T1000 (cell line): ENCODE measurements around the gene MT1B.

Source experiments
- DNase-seq: peaks from one replicate; lab custom pipeline; 2025; ENCODE audit warnings: mixed read lengths; lab: John Stamatoyannopoulos, UW

MT1B gene

GRCh38 chr16:56684926-56685590, 33.4 kb downstream of the MT1B start:
- no peak for DNase-seq

GRCh38 chr16:56686758-56687157, 35.1 kb downstream of the MT1B start:
- DNase-seq, result no peak

GRCh38 chr16:56688762-56689161, 37.1 kb downstream of the MT1B start:
- no peak for DNase-seq

GRCh38 chr16:56689171-56689570, 37.5 kb downstream of the MT1B start:
- DNase-seq, result no peak

- no peak for DNase-seq
These were observed 38.9 kb downstream of the MT1B start for GRCh38 chr16:56690420-56691122.

DNA sequence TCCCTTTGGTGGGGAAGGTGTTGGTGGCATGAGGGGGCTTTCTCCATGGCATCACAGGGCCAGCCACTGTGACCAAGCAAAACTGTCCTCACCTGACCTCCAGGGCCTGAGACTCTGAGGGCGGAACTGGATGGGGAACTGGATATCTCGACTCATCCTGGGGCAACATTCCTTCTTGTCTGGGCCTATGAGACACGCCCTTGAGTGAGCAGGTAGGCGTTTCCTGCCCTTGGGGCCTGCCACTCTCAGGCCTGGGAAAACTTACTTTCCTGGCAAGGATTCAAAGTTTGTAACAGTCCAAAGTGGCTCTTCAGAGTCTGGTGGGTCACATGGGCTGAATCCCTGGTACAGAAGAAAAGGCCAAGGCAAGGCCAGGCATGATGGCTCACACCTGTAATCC, 40.2 kb downstream of the MT1B start:
- no peak for DNase-seq

DNA sequence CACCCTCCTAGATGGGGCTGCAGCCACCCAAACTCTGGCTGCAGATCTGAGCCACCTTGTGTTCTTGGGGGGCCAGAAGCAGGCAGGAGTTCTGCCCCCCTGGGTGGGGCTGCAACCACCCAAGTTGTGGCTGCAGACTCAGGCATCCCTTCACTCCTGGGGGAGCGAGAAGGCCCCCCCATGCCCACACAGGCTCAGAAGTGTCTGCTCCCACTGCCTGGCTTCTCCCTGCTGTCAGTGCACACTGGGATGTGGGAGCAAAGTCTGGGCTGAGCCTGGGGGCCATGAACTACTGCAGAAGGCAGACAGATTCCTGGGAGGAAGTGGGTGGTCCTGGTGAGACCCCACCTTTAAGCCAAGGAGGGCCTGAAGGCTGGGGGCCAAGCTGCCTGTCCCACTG, 43.6 kb downstream of the MT1B start:
- no peak for DNase-seq

DNA sequence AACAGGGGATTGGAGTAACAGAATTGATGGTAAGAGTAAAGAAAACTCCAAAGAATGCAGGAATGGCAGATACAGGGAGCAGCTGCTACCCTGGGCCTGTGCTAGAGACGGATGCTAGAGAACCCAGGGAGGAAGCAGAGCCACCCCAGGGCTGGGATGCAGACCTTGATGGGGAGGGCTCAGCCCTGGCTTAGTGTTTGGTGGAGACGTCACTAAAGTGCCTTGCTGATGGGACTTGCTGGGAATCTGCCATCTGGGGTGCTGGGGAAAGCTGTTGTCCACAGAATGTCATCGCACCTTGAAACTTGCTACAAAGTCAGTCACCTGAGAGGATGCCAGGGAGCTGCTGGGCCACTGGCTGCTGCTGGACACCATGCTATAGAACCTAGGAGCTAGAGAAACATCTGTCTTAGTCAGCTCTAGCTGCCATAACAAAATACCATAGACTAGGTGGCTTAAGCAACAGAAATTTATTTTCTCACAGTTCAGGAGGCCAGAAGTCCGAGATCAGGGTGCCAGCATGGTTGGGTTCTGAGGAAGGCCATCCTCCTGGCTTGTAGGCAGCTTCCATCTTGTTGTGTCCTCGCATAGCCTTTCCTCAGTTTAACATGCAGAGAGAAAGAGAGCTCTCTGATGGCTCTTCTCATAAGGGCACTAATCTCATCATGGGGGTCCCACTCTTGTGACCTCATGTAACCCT, 45.9 kb downstream of the MT1B start:
- DNase-seq, result no peak

- no peak for DNase-seq
These were observed 48.5 kb downstream of the MT1B start for GRCh38 chr16:56700195-56700594.

- DNase-seq, result no peak
These were observed 48.9 kb downstream of the MT1B start for GRCh38 chr16:56700631-56701030.

GRCh38 chr16:56701534-56701933, 49.8 kb downstream of the MT1B start:
- no peak for DNase-seq
